ENCODE results near the gene PFKFB4. TPM values are rescaled to one million over a fixed set of nuclear protein-coding genes. Genes with fewer than 3 reads are reported as not detected.
A peak's percentile ranks its signal among the peaks of the same experiment; 100 is the strongest.

Gene PFKFB4
- total RNA-seq, 1 donor from 2014 or later = 19.9 TPM

DNA sequence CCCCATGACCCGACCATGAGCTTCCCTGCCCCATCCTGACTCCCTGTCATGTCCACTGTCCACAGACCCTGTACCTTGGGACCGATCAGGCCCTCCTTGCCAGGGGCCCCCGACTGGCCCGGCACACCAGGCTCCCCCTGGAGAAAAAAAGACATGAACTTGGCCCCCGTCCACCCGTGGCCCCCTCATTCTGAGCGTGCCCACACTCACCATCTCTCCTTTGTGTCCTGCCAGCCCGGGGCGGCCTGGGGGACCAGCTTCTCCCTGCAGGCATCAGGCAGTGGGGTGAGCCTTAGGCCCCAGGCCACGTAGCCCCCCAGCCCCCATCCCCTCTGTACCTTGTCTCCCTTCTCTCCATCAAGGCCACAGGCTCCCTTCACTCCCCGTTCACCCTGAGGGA is 10.9 kb upstream of the PFKFB4 start:
- H3K36me3 Mint-ChIP-seq (ENCODE audit: low read depth) = peaks cover 7% of the 10 kb centered on the region
- no peaks in the 10 kb centered on the region for H3K9me3 Mint-ChIP-seq (ENCODE audit: low read depth)
- H3K4me3 Mint-ChIP-seq (ENCODE audit: unreplicated experiment) = no peak overlapping the region
- H3K27ac Mint-ChIP-seq (ENCODE audit: unreplicated experiment) = no peak overlapping the region
- H3K27me3 Mint-ChIP-seq (ENCODE audit: low read depth) = no peaks in the 10 kb centered on the region
- no peak for DNase-seq (ENCODE audit: low spot score)
- TF ChIP-seq, protein P1, sequence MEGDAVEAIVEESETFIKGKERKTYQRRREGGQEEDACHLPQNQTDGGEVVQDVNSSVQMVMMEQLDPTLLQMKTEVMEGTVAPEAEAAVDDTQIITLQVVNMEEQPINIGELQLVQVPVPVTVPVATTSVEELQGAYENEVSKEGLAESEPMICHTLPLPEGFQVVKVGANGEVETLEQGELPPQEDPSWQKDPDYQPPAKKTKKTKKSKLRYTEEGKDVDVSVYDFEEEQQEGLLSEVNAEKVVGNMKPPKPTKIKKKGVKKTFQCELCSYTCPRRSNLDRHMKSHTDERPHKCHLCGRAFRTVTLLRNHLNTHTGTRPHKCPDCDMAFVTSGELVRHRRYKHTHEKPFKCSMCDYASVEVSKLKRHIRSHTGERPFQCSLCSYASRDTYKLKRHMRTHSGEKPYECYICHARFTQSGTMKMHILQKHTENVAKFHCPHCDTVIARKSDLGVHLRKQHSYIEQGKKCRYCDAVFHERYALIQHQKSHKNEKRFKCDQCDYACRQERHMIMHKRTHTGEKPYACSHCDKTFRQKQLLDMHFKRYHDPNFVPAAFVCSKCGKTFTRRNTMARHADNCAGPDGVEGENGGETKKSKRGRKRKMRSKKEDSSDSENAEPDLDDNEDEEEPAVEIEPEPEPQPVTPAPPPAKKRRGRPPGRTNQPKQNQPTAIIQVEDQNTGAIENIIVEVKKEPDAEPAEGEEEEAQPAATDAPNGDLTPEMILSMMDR (IDR thresholded peaks at IDR 0.05) = no peak
- peaks cover 42% of the 10 kb centered on the region for H3K4me1 Mint-ChIP-seq (ENCODE audit: low read depth)

DNA sequence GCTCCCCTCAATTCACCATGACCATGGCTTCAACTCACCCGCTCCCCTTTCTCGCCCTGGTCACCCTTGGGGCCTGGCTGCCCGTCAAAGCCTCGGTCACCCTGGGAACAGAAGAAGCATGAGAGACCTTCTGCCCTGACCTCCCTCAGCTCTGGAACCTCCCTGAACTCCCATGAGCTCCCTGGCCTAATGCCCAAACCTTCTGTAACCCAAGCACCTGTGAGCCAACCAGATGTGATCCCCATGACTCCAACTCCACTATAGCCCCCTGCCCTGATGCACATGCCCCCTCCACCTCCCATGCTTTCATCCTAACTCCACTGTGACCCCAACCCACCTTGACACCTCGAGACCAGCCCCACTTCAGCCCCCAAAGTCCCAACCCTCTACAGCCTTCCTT is 10.5 kb upstream of the PFKFB4 start:
- no peak for DNase-seq (ENCODE audit: low spot score)
- Mint-ChIP-seq H3K36me3 (ENCODE audit: low read depth) (peaks cover 7% of the 10 kb centered on the region), H3K4me3 (ENCODE audit: unreplicated experiment) (no peak overlapping the region), H3K27ac (ENCODE audit: unreplicated experiment) (peak overlapping the region; percentile 51), H3K9me3 (ENCODE audit: low read depth) (no peaks in the 10 kb centered on the region), H3K27me3 (ENCODE audit: low read depth) (no peaks in the 10 kb centered on the region), H3K4me1 (ENCODE audit: low read depth) (peaks cover 45% of the 10 kb centered on the region)
- TF ChIP-seq, protein P1 (IDR thresholded peaks at IDR 0.05) = no peak

DNA sequence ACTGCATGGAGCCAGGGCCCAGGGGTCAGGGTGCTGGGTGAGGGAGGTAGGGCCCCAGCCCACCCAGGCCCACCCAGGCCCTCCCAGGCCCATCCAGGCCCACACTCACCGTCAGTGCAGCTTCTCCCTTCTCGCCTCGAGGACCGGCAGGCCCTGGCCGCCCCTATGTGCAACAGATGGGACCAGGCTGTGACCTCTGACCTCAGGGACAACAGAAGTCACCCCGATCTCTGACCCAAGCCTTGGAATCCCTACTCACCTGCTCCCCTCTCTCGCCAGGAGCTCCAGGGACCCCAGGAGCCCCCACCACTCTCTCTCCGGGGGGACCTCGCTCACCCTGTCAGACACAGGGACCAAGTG is 9.8 kb upstream of the PFKFB4 start:
- H3K4me1 Mint-ChIP-seq (ENCODE audit: low read depth) = peaks cover 49% of the 10 kb centered on the region
- TF ChIP-seq, protein P1 (IDR thresholded peaks at IDR 0.05) = no peak
- peak overlapping the region; percentile 57 for H3K27ac Mint-ChIP-seq (ENCODE audit: unreplicated experiment)
- no peak overlapping the region for H3K4me3 Mint-ChIP-seq (ENCODE audit: unreplicated experiment)
- no peaks in the 10 kb centered on the region for H3K27me3 Mint-ChIP-seq (ENCODE audit: low read depth)
- H3K36me3 Mint-ChIP-seq (ENCODE audit: low read depth) = peaks cover 6% of the 10 kb centered on the region
- no peaks in the 10 kb centered on the region for H3K9me3 Mint-ChIP-seq (ENCODE audit: low read depth)
- no peak for DNase-seq (ENCODE audit: low spot score)

DNA sequence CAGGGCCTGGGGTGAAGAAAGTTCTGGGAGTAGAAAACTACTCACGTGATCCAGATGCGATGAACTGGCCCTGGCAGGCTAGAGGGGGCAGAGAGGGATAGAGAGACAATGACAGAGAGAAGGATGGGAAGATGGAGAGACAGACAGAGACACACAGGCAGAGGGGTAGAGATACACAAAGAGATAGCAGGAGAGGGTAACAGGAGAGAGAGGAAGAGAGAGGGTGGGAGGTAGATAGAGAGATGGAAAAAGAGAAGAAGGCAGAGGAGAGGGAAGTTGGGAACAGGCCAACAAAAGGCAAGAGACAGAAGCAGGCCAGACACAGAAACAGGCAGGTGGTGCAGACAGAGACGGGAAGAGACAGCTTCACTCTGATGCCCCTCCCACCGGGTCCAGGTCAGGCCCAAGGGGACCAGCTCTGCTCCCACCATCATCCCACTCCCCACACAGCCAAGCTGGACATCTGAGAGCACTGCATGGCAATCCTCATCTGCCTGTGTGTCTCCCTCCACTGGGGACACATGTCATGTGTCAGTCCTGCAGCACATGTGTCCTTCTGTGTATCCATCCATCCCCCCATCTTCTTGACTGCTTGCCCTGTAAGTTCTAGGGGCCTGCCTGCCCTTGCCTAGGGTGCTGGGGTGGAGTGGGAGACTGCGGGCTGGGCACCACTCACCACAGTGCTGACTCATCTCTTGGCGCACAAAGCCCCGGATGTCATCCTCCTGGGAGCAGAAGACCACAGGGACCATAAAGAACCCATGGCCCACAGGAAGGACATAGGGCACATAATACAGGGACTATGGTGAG is 9.2 kb upstream of the PFKFB4 start:
- Mint-ChIP-seq H3K4me3 (ENCODE audit: unreplicated experiment) (no peak overlapping the region), H3K9me3 (ENCODE audit: low read depth) (no peaks in the 10 kb centered on the region), H3K27me3 (ENCODE audit: low read depth) (no peaks in the 10 kb centered on the region), H3K36me3 (ENCODE audit: low read depth) (peaks cover 4% of the 10 kb centered on the region), H3K27ac (ENCODE audit: unreplicated experiment) (peak overlapping the region; percentile 92), H3K4me1 (ENCODE audit: low read depth) (peaks cover 55% of the 10 kb centered on the region)
- TF ChIP-seq, protein P1 (IDR thresholded peaks at IDR 0.05) = no peak
- no peak for DNase-seq (ENCODE audit: low spot score)

DNA sequence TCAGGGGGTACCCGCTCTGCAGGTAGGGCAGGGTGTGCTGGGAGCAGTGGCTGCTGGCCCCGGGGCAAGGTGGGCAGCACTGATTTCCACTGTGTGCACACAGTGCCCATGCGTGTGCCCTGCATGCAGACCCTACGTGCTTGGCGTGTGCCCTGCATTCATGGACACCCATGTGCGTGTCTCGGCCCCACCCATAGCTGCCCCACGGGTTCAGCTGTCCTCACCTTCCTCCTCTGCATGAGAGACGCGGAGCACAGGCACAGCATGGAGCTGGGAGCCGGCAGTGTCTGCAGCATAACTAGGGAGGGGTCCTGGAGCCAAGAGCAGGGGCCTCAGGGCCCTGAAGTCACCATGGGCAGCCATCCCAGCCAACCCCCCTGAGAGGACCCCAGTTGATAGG is 8.6 kb upstream of the PFKFB4 start:
- TF ChIP-seq, protein P1 (IDR thresholded peaks at IDR 0.05) = no peak
- no peak for DNase-seq (ENCODE audit: low spot score)

More for the DNA sequence above, 8.6 kb upstream of the PFKFB4 start:
- no peaks in the 10 kb centered on the region for H3K9me3 Mint-ChIP-seq (ENCODE audit: low read depth)
- no peak overlapping the region for H3K4me3 Mint-ChIP-seq (ENCODE audit: unreplicated experiment)
- H3K27ac Mint-ChIP-seq (ENCODE audit: unreplicated experiment) = peak overlapping the region; percentile 92
- peaks cover 4% of the 10 kb centered on the region for H3K36me3 Mint-ChIP-seq (ENCODE audit: low read depth)
- H3K27me3 Mint-ChIP-seq (ENCODE audit: low read depth) = no peaks in the 10 kb centered on the region
- H3K4me1 Mint-ChIP-seq (ENCODE audit: low read depth) = peaks cover 61% of the 10 kb centered on the region
